HG03378 (cell line): ENCODE data around the gene UVSSA.
"Not testable (repeated sequence)": the region's sequence is repeated elsewhere in the genome, so short reads cannot be mapped to it uniquely, and the experiment has no call there.

ENCODE experiments used
- ATAC-seq: cut with Tn5 transposase; IDR thresholded peaks from one replicate; pipeline ENCODE4 v1.9.1; 2021; ENCODE audit warnings: mild to moderate bottlenecking, moderate library complexity; ENCODE audit not compliant: unreplicated experiment

UVSSA gene

GRCh38 chr4:1360423-1361283 is 13.6 kb downstream of the UVSSA start:
- ATAC-seq: no peak

GRCh38 chr4:1361431-1361830 is 14.4 kb downstream of the UVSSA start:
- ATAC-seq: no peak

GRCh38 chr4:1362046-1362445 is 15.0 kb downstream of the UVSSA start:
- no peak for ATAC-seq

GRCh38 chr4:1362521-1362920 is 15.5 kb downstream of the UVSSA start:
- no peak for ATAC-seq

GRCh38 chr4:1363513-1363912 is 16.5 kb downstream of the UVSSA start:
- no peak for ATAC-seq

- no peak for ATAC-seq
These were observed 17.2 kb downstream of the UVSSA start for GRCh38 chr4:1364217-1364616.

GRCh38 chr4:1364748-1365147 is 17.7 kb downstream of the UVSSA start:
- ATAC-seq: no peak

GRCh38 chr4:1365271-1366178 is 18.5 kb downstream of the UVSSA start:
- no peak for ATAC-seq

- ATAC-seq: no peak
These were observed 19.6 kb downstream of the UVSSA start for GRCh38 chr4:1366371-1367229.

- ATAC-seq: no peak
These were observed 20.4 kb downstream of the UVSSA start for GRCh38 chr4:1367230-1367935.

- no peak for ATAC-seq
These were observed 20.9 kb downstream of the UVSSA start for GRCh38 chr4:1367936-1368289.

GRCh38 chr4:1368421-1369090 is 21.5 kb downstream of the UVSSA start:
- ATAC-seq: no peak

- no peak for ATAC-seq
These were observed 22.1 kb downstream of the UVSSA start for GRCh38 chr4:1369091-1369450.

GRCh38 chr4:1369479-1370079 is 22.6 kb downstream of the UVSSA start:
- ATAC-seq: no peak

GRCh38 chr4:1370321-1371124 is 23.5 kb downstream of the UVSSA start:
- ATAC-seq: no peak

GRCh38 chr4:1371176-1372165 is 24.5 kb downstream of the UVSSA start:
- ATAC-seq: no peak

- not testable (repeated sequence) for ATAC-seq
These were observed 25.6 kb downstream of the UVSSA start for GRCh38 chr4:1372576-1372975.
